C4-2B (cell line): ENCODE measurements around the gene CCDC167.
A peak's percentile ranks its signal among the peaks of the same experiment; 100 is the strongest.

Experiments
- H3K27ac ChIP-seq: fragments of 450-650 bp; 2 replicates; pipeline ENCODE4 v1.5.1; 2017
- ZFX ChIP-seq: fragments of 450-650 bp; IDR thresholded peaks from 2 replicates; pipeline ENCODE4 v1.6.1; 2017
- TF ChIP-seq, protein P1 (sequence below): fragments of 450-650 bp; conservative IDR thresholded peaks from 2 replicates; pipeline ENCODE4 v1.5.1; 2017; ENCODE audit warnings: mild to moderate bottlenecking

The CCDC167 gene

DNA sequence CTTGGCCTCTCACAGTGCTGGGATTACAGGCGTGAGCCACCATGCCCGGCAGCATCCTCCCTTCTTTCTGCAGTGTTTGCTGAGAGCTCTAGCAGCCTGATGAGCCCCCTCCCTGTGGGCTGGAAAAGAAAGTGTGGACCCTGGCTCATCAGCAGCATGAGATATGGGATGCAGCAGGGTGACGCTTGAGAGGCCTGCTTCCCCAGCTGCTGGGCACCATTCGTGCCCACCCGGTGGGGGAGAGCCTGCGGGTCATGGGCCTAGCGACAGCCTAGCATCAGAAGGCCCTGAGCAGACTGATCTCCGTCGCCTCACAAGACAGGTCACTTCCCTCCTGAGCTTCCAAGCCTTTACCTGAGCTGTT, 16.0 kb upstream of the CCDC167 start:
- H3K27ac ChIP-seq: peak overlapping the region; percentile 73
- TF ChIP-seq, protein P1, sequence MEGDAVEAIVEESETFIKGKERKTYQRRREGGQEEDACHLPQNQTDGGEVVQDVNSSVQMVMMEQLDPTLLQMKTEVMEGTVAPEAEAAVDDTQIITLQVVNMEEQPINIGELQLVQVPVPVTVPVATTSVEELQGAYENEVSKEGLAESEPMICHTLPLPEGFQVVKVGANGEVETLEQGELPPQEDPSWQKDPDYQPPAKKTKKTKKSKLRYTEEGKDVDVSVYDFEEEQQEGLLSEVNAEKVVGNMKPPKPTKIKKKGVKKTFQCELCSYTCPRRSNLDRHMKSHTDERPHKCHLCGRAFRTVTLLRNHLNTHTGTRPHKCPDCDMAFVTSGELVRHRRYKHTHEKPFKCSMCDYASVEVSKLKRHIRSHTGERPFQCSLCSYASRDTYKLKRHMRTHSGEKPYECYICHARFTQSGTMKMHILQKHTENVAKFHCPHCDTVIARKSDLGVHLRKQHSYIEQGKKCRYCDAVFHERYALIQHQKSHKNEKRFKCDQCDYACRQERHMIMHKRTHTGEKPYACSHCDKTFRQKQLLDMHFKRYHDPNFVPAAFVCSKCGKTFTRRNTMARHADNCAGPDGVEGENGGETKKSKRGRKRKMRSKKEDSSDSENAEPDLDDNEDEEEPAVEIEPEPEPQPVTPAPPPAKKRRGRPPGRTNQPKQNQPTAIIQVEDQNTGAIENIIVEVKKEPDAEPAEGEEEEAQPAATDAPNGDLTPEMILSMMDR: no peak
- no peak for TF ChIP-seq ZFX

DNA sequence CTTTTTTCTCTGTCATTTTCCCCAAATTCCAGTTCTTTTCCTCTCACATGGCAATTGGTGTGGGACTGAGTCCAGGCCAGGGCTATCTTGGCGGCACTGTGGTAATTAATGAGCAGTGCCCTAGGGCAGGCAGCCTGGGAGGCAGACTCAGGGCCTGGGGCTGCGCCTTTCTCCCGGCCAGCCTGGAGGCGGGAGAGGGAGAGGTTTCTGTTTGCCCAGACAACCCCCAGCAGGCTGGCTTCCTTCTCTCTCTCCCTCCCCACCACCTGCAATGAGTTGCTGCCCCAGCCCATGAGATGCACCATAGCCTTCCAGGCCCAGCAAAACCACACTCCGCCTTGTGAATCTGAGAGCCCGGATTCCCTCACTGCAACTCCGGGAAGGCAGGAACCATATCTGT, 15.1 kb upstream of the CCDC167 start:
- H3K27ac ChIP-seq: peak overlapping the region; percentile 73; the same call in 1 of the 2 replicates
- no peak for TF ChIP-seq ZFX
- TF ChIP-seq, protein P1: no peak

DNA sequence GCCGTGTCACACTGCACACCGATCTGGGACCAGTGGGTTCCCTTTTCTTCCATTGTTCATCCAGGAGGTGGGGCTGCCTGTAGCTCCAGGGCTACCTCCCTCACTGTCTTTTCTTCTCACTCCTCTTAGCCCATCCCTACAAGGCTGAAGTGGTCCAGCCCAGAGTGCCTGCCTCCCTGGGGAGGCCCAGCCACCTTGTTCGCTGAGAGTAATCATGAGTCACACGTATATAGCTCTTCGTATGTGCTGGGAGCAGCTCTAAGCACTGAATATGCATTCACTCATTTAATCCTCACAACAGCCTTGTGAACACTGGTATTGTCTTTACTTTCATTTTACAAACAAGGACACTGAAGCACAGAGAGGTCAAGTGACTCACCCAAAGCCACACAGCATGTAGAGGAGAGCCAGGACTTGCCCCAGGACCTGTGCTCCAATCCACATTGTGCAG, 14.7 kb upstream of the CCDC167 start:
- TF ChIP-seq, protein P1: no peak
- TF ChIP-seq ZFX: no peak
- H3K27ac ChIP-seq: peak overlapping the region; percentile 73; the same call in 1 of the 2 replicates

DNA sequence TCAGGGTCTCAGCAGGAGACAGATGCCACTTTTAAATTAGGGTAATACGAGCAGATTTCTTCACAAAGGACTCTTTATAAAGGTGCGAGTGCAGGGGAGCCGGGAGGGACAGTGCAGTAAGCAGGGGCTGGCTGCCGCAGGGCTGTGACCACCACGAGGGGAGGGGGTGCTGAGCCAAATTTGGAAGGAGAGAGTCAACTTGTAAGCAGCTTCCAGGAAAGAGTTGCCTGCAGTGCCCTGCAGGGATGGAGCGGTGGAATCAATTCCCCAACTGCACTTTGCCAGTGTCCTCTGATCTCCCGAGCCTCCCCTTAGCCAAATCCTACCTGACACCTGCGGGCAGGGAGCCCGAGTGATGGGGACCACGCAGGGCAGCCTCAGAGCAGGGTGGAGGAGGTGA, 13.9 kb upstream of the CCDC167 start:
- H3K27ac ChIP-seq: no peak overlapping the region
- no peak for TF ChIP-seq ZFX
- TF ChIP-seq, protein P1: no peak

DNA sequence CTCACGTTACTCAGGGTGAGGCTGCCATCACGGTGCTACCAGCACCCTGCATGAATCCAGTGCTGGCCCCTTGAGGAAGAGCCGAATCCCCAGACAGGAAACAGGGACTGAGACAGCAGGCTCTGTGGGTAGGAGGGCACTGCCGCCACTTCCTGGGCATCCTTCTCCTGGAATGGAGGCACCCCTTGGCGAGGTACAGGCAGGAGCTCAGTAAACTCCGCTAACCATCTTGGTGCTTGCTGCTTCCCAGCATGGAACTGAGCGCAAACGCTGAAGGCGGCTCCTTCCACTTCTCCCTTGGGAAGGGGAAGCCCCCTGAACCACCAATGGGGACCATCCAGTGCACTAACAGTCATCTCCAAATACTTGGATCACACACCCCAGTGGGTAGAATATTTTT, 13.5 kb upstream of the CCDC167 start:
- H3K27ac ChIP-seq: no peak overlapping the region
- no peak for TF ChIP-seq ZFX
- TF ChIP-seq, protein P1: no peak

DNA sequence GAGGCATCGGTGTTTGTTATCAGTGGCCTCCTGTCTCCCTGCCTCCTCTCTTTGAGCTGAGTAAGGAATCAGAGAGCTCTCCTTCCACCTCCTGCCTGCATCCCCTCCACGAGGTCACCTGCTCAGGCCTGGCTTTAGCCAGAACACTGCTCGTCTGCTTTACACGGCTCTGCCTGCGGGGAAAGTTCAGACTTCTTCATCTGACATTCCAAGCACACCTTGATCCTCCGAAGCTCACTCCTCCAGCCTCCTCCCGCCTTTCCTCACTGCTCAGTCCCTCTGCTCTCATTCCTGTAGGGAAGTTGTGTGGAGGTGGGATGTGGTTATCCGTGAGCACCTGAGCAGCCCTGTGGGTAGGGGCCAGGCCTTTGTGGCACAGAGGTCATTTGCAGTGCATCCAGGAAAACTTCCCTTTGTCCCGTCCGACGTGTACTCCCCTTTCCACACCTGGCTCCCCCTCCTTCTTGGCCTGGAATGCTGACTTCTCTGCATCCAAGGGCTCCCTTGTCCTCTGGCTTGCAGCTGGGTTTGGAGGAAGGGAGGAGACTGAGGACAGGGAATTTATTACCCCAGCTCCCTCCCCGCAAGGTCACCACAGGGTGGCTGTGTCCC, 12.8 kb upstream of the CCDC167 start:
- no peak for TF ChIP-seq ZFX
- H3K27ac ChIP-seq: no peak overlapping the region

DNA sequence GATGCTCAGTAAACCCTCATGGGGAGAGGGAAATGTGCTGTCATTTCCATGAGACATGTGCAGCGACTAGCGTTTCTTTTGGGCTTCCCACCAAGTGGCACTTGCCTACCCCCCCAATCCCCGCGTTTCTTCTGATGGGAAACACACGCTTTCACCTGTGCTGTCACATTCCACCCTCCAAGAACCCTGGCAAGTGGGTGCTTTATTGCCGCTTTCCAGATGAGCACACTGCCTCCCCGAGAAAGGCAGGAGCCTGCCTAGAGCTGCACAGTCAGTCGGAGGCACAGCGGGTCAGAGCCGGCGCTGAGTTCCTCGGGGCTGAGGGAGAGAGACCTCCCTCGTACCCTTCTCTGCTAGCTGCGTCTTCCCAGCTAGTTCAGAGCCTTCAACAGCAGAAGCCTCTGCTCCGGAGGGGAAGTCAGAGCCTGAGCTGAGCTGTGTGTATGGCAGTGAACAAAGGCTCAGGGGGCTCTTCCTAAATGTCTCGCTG, 12.3 kb upstream of the CCDC167 start:
- no peak overlapping the region for H3K27ac ChIP-seq
- TF ChIP-seq ZFX: no peak
- TF ChIP-seq, protein P1: no peak

DNA sequence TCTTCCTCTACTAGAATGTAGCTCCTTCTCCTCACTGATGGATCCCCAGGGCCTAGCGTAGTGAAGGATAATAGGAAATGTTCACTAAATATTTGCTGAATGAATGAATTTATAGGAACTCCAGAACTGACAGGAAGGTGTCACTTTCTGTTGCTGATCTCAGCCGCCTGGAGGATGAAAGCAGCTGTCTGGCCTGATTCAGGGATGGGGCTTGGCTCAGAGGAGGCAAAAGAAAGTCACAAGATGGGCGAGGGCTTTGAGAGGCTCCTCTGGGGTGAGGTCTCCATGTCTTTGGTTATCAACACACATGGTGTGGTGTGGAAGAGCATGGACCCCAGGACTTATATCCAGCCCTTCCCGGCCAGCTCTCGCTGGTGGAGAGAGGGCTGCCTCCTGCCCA, 11.5 kb upstream of the CCDC167 start:
- H3K27ac ChIP-seq: no peak overlapping the region
- TF ChIP-seq, protein P1: no peak
- TF ChIP-seq ZFX: no peak
